GM19395 (cell line): ENCODE measurements around the gene ZNF385B.
A peak's percentile ranks its signal among the peaks of the same experiment; 100 is the strongest.

Experiments
- ATAC-seq: cut with Tn5 transposase; IDR thresholded peaks from one replicate; pipeline ENCODE4 v1.9.1; 2021; ENCODE audit warnings: mild to moderate bottlenecking, moderate library complexity; ENCODE audit not compliant: unreplicated experiment

ZNF385B gene

DNA sequence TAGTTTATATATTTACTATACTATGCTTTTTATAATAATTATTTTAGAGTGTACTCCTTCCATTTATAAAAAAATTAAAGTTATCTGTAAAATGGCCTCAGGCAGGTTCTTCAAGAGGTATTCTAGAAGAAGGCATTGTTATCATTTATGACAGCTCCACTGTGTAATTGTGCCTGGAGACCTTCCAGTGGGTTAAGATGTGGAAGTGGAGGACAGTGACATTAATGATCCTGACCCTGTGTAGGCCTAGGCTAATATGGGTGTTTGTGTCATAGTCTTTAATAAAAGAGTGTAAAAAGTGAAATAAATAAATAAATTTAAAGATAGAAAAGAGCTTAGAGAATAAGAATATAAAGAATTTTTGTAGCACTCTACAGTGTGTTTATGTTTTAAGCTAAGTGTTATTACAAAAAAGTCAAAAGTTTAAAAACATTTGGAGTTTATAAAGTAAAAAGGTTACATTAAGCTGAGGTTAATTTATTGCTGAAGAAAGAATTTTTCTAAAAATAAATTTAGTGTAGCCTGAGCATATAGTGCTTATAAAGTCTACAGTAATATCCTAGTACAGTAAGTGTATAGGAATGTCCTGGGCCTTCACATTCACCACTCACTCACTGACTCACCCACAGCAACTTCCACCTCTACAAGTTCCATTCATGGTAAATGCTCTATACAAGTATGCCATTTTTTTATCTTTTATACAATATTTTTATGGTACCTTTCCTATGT is 406.8 kb downstream of the ZNF385B start:
- no peak for ATAC-seq

DNA sequence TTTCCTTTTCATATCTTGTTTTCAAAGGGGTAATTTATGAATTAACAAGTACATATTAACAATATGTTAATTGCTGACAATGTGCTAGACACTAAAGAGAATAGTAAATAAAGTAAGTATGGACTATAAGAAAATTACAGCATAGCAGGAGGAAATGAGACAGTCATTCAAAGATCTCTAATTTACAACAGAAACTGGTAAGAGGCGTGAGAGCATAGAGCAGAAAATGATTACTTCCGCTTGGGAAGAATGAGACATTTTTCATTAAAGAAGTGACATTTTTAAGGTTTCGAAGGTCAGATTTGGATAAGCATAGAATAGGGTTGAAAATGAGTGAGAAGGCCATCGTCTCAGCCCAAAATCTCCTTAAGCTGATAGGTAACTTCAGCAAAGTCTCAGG is 412.4 kb downstream of the ZNF385B start:
- ATAC-seq: peak; percentile 67

DNA sequence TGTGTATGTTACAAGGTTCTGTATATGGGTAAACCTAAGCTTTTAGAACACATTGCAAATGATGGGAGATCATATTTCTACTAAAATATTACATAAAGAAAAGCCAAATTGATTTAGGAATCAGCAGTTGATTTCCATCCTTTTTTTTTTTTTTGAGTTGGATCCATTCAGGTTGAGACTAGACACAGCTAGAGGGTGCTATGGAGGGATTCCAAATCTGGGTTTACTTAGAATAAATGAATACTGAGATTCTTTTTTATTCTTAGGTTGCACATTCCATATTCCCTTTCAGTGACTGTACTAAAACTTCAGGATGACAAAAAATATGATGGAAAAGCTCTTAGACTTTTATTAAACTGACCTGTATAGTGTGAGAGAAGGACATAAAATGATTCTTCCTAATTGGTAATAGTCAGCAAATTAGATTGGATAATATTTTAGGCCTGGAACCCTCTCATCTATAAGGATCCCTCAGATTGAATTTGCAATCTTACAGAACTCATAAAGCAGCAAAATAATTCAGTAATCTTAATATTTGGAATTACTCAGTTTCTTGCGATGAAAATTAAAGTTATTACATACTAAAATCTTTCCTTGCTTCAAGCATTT is 413.5 kb downstream of the ZNF385B start:
- no peak for ATAC-seq

DNA sequence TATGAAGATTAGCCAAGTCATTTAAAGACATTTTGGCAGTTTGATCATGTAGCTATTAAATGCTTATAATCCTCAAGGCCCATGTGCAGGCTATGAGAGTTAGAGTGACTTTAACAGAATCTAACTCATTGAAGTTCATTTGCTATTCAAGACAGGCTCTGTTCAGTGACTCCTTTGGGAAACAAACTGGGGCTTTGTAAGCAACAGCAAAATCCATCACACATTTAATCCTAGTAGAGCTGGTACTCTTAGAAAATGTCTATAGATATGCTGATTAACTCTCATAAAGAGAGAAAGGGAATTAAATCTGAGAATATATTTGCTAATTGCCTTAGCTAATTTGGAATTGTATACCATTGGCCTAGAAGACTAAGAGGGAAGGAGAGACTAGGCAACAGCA is 414.0 kb downstream of the ZNF385B start:
- ATAC-seq: no peak

DNA sequence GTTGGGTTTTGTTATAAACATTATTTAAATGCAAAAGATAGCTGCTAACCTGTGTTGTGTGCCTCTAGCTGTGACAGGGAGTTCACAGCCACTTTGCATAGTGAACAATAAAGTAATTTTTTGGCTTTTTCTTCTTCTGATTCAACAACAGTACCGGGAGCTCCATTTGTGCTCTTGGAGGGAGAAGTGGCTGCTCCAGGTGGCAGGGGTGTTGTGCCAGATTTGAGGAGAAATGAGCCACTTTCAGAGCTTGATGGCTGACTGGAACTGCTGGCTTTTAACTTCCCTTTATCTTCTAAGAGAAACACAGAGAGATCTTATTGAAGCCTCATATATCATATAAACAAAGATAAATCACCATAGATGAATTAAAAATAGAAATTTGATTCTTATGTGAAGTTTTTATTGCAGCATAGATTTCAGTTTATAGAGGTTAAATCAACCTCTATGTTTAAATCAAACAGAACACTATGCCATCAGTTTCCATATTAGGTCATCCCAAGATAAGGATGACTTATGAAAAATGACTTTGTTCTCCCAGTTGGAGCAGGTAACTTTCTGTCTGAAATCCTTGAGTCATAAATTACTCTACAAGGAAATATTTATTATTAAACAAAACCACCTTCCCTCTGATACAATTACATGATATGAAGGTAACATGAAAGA is 414.8 kb downstream of the ZNF385B start:
- no peak for ATAC-seq

DNA sequence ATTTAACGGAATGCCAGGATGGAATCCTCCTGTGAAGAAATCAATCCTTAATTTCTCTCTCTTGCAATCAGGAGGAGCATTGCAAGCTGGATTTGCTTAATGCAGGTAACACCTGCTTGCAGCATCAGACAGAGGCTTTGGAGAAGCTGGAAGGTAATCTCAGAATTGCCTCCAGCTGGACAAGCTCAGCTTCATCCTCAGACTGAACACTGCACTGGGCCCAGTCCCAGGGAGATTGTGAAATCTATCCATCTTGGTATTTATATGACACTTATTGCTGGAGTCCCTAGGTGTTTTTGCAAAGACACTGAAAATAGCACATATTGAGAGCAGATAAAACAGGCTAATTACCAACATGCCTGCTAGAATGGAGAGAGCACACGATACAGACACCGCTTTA is 417.4 kb downstream of the ZNF385B start:
- ATAC-seq: no peak

DNA sequence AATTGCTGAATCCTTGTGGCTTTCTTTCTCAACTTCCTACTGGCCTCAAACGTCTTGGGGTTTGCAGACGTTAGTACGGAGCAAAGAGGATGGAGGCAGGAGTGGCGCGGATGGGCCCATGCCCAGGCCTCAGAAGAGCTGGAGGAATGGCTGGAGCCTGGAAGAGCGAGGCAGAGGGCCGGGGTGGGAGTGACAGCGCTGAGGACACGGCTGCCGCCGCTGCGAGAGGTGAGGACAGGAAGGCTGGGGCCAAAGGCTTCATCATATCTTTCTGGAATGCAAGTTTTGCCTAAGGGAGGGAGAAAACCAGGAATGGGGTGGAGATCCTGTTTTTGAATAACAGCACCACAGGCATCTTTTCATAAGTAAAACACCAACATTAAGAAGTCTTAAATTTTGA is 418.2 kb downstream of the ZNF385B start:
- ATAC-seq: no peak

DNA sequence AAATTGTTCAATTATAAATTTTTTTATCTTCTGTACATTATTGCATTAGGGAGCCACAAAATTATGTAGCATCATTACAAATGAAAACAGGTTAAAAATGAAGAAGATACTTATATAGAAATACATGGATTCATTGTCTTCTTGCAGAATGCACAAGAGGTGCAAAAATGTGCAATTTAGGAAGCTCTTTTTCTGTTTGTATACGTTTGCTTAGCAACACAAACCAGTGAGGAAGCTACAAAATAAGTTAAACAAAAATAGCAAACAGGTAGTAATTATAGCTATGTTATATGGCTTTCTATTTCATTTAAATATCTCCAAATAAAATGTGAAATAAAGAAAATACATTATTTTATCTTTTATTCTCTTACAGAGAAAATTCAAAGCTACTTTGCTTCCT is 419.2 kb downstream of the ZNF385B start:
- ATAC-seq: no peak

DNA sequence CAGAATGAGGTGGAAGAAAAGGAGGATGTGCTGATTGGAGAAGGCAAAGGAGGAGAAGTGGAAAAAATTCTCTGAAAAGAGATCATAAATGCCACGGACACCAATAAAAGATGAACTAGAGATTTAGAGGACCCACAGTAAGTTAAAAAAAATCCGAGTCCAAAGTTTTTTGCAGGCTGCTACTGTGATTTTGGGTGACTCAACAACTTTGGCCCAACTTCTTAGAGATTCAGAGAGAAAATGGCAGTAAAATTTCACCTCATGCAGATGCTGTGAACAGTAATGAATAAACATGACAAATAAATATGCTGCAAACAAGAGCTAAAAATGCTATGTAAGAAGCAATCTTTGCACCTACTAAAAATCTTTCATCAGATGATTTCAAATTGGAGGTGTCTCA is 419.9 kb downstream of the ZNF385B start:
- ATAC-seq: no peak

DNA sequence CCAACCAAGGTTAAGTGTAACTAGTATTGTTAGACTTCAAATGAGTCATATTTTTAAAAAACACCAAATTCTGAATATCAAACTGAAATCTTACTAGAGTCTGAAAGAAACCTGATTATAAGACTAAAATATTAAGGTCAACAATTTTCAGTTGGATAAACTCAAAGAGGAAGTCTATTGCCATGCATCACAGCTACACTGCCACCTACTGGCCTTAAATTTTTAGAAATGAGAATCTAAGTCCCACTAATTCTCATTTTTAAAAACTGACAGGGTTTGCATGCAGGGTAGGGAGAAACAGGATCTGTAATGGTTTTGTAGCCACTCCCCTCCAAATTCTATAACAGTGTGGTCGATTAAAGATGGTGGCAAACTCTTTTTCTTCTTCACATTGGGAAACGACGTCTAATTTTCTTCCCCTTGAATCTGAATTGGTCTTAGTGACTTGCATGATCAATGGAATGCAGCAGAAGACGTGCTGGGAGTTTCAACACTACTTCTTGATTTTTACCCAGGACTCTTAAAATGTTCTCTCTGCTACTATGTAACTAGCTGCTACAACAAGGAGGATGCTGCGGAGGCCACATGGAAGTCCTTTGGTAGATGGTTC is 420.7 kb downstream of the ZNF385B start:
- ATAC-seq: peak; percentile 68

DNA sequence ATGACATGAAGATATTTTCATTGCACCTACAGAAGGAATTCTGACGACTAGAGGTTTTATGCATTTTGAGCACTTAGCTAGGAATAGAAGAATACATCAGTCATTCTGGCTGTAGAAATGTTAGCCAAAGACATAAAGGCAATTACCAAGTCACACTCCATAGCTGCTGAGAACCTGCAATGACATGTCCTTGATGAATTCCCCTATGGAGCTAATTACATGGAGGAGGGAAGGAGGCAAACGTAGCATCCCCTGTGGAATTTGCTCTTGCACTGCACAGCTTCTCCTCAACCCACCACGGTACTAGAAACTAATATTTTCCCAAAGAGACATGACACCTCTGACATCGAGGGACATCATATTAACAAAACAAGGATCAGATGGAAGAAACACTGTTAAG is 422.8 kb downstream of the ZNF385B start:
- ATAC-seq: no peak

DNA sequence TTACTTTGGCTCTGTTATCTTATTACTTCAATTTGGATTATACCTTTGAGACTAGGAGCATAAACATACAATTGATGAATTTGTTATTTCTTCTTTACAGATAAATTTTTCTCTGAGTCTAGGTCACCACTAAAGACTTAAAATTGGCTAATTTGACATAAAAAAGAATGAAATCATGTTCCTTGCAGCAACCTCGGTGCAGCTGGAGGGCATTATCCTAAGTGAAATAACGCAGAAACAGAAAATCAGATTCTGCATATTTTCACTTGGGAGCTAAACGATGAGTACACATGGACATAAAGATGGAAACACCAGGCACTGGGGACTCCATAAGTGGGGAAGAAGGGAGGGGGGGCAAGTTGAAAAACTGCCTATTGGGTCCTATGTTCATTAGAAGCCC is 424.0 kb downstream of the ZNF385B start:
- no peak for ATAC-seq

DNA sequence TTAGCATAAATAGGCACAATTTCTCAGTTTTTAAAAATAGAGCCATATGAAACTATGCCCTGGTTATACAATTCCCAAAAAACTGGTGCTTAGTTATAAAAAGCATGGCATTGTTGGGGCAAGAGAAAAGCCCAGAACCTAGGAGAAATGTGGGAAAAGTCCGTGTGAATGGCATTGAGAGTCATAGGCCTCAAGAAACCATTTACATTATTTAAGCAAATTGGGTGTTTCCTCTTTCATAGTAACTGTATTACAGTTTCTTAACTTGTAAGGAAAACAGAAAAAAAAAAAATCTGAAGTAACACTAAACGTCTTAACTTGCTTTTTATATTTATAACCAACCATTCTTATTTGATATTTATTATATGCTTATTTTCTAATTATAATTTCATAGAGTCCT is 425.8 kb downstream of the ZNF385B start:
- ATAC-seq: no peak

DNA sequence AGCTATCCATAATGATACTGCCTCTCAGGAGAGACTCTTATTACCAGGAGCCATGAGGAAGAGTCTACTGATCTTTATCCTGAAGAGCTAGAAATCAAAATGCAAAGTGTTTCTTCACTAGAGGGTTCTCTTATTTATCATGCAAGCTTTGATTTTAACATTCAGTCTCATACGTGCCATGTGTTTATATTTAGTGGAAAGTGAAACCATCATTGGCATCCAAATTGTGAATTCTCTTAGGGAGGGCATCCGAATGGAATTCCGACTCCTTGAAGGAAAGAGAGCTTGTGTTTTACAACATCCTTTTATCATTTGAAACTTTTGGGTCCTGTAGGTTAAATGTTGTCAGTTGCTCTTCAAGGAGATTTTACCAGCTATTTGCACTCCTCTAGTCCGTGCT is 426.4 kb downstream of the ZNF385B start:
- no peak for ATAC-seq

DNA sequence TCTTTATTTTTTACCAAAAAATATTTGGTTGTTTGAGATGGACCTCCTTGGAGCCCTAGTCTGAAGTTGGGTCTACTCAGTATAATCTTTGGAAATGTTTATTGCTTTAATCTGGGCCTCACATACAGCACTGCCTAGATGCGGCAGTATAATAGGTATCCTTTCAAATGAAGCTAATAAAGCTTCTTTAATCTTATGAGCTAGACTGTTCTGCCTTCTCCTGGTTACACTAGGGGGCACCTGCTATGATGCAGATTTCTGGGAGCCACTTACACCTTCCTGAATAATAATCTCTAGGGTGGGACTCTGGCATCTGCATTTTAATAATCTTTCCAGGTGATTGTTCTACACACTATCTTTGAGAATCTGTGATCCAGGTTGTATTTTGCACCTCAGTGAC is 427.1 kb downstream of the ZNF385B start:
- ATAC-seq: no peak

DNA sequence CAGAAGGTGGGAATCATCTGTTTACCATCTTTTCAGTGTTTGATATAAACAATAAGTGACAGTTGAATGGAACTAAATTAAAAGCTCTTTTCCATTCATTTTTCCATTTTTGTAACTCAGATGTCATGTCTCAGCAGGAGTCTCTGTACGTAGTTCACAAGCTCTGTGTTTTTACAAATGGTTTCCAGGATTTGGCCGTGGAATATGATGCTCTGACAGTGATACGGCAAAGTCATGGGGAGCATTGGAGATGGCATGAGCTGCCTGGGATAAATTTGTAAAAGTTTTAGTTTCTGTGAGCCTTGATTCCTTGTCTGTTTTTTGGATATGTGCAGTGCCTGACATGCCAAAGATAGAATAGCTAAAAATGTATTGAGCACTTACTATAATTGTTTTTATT is 428.7 kb downstream of the ZNF385B start:
- ATAC-seq: no peak

DNA sequence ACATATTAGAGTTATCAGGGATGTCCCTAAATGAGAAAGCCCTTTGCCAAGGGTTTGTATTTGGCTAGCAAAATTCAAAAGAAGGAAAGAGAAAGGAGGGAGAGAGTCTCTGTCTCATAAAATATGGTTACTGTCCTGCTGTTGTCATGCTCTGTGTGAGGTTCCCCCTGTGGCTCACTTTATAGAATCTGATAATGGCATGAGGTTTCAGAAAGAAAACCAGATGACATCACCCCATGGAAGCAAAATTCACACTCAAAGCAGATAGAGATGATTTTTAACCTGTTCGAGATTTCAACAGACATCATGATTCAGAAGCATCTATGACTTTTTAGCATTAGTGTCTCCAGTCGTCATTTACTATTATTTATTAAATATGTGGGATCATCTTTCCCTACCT is 431.8 kb downstream of the ZNF385B start:
- ATAC-seq: no peak

DNA sequence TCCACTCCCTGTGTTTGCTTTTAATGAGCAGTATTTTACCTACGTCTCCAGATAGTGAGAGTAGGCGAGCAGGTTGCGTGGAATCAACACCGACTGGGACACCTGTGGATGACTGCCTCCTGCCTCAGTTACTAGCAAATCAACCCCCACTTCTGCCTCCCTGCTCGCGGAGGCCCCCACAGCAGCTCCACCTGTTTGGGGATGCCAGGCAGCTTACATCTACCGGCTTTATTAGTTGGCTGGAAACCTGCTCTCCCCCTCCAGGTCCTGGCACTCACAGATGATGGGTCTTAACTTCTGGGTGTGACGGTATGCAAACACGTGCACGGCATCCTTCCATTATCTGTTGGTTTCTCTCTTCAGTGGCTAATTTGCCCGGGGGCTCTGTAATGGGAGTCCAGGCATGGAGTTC is 432.3 kb downstream of the ZNF385B start:
- ATAC-seq: no peak

DNA sequence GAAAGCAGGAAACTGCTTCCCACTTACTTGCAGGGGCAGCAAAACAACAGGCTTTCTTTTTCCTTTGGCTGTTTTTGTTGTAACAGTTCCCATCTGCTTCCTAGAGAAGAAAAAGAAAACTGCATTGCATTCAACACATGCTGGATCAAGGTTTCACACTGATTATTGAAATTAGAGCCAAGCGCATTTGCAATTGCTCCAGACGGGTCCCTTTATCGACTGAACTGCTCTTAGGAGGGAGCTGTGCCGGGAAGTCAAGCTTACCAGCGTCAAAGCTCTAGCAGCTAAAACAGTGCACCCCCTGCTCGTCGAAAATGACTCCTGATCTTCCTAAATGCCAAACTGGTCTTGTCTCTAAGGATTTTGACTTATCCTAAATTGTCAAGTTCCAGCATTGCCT is 432.8 kb downstream of the ZNF385B start:
- ATAC-seq: no peak

DNA sequence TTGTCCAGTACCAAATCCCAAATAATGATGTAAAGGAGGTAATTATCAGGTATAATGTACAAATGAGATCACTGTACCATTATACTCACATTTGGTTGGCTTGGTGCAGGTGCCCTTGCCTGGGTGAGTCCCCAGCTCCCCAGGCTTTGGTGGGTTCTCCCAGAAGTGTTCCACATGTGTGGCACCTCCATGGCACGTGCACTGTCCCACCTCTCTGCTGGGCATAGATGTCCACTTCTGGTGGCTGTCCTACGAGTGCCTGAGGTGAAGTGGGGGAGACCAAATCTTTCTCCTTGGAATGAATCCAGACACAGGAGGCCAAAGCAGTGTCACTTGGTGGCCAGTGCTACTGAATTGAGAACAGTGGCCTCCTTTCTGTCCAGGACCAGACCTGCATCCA is 434.3 kb downstream of the ZNF385B start:
- ATAC-seq: no peak

DNA sequence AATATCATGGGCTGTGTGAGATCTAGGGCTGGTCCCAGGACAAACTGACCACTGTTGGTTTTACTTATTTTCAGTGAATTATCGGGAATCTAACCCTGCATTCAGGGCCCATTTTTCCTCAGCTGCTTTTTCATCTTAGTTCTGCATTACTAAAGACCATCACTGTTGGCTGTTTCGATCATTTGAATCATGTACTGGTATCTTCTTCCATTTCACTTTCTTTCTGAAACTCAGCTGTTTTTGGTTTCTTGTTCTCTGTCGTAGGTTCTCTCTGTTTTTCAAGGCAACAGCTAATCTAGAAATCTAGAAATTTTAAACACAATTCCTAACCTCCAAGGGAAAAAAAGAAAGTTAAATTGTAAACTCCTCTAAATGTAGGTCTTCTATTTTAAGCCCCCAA is 436.8 kb downstream of the ZNF385B start:
- ATAC-seq: peak; percentile 50

DNA sequence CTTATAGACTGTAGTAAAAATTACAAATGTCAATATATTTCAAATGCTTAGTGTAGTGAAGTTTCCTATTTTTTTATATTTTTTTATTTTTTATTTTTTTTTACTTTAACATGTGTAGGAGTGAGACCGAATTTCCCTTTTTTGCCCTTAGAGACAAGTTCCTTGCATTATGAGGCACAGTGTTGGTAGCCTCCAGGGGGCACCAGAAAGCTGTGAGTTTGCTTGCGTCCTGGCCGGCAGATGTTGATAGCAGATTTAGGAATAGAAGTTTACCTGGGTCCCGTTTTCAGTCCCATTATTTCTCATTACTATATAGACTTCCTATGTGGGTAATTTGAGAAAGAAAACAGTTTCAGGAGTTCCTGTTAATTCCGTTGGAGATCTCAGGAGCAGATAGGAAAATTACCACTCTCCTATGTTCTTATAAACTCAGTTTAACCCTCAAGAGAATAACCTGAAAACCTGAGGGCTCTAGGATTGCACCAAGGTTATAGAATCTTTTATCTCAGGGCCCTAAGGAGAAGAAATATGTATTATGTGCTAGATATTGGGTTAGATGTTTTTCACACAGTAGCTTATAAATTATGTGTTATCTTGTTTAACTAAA is 439.3 kb downstream of the ZNF385B start:
- ATAC-seq: peak; percentile 87
